GM21423 (cell line): ENCODE data around the gene ITLN1.

ENCODE experiments used
- ATAC-seq: cut with Tn5 transposase; IDR thresholded peaks from one replicate; pipeline ENCODE4 v1.9.1; 2021; ENCODE audit warnings: mild to moderate bottlenecking, moderate library complexity; ENCODE audit not compliant: unreplicated experiment

Gene ITLN1

GRCh38 chr1:160827418-160827817, 57.6 kb downstream of the ITLN1 start:
- ATAC-seq, result no peak

- ATAC-seq, result no peak
Observed at GRCh38 chr1:160826546-160826945, 58.4 kb downstream of the ITLN1 start.
